Endothelial cell of umbilical vein (primary cell): Measurements from ENCODE around the gene RIC8B. TPM values are rescaled to one million over a fixed set of nuclear protein-coding genes. Genes with fewer than 3 reads are reported as not detected.

Source experiments
- BruUV-seq: library from RNA; stranded (reverse); fragments of 400-500 nt; replicated peaks from 2 replicates; lab custom pipeline; 2021; lab: Mats Ljungman, UMichigan
- CTCF ChIA-PET: fragments of 300-600, 350-600 bp; sonication (Branson Sonifier 250); formaldehyde crosslinking; loops from one replicate; lab custom pipeline; 2021; ENCODE audit warnings: antibody characterized with exemption, inconsistent platforms; lab: Charles Lee
- POLR2A ChIA-PET: fragments of 300-600, 350-600 bp; sonication (Branson Sonifier 250); formaldehyde crosslinking; loops from one replicate; lab custom pipeline; 2021; ENCODE audit warnings: antibody characterized with exemption, inconsistent platforms; lab: Charles Lee
- DNase-seq: peaks from one replicate; pipeline ENCODE4 v3.0.0-alpha.2; 2011; ENCODE audit warnings: low read depth, low spot score
- FAIRE-seq: peaks from 2 replicates; lab custom pipeline; 2011; peaks lifted over from hg19 to GRCh38; lab: Jason Lieb, UNC
- H2AFZ ChIP-seq: 2 replicates; pipeline ENCODE4 v1.6.0; 2012; ENCODE audit warnings: low read depth, low read length, control low read depth, inconsistent platforms
- H3K27ac ChIP-seq: 2 replicates; pipeline ENCODE4 v1.5.1; 2011; ENCODE audit warnings: low read depth, mild to moderate bottlenecking, control low read depth, low read length, moderate library complexity; ENCODE audit not compliant: insufficient read depth
- H3K27me3 ChIP-seq, 2 experiments: 2 replicates each; pipeline versions ENCODE4 v1.6.0 to v1.6.1; 2011; ENCODE audit warnings: low read length in 2 of 2, mixed read lengths in 1 of 2; ENCODE audit not compliant: control insufficient read depth in 2 of 2, insufficient read depth in 2 of 2
- H3K36me3 ChIP-seq, 2 experiments: 2 replicates in 1 of 2; 3 replicates in 1 of 2; pipeline ENCODE4 v1.5.1; 2011; ENCODE audit warnings: low read length in 2 of 2, mild to moderate bottlenecking in 1 of 2, moderate library complexity in 1 of 2; ENCODE audit not compliant: control insufficient read depth in 2 of 2, insufficient read depth in 2 of 2; ENCODE audit errors: extremely low read depth in 1 of 2
- H3K4me1 ChIP-seq: 3 replicates; pipeline ENCODE4 v1.5.1; 2011; ENCODE audit warnings: mild to moderate bottlenecking, low read length; ENCODE audit not compliant: control insufficient read depth, insufficient read depth; ENCODE audit errors: extremely low read depth
- H3K4me2 ChIP-seq: 2 replicates; pipeline ENCODE4 v1.6.1; 2011; ENCODE audit warnings: low read length, control low read depth, mixed read lengths; ENCODE audit not compliant: insufficient read depth
- H3K4me3 ChIP-seq, 3 experiments: fragments of 200-600 bp in 1 of 3; sonication (generic), shearing (Covaris generic) in 1 of 3; replicated peaks in 1 of 3; 2 replicates each; pipeline ENCODE4 v1.5.1; 2011 to 2016; ENCODE audit warnings: control low read depth in 3 of 3, low read length in 3 of 3, mild to moderate bottlenecking in 2 of 3, inconsistent platforms in 1 of 3, low read depth in 1 of 3, moderate library complexity in 1 of 3; ENCODE audit not compliant: insufficient read depth in 1 of 3
- H3K79me2 ChIP-seq: 2 replicates; pipeline ENCODE4 v1.6.0; 2012; ENCODE audit warnings: low read length, inconsistent platforms; ENCODE audit not compliant: control insufficient read depth, insufficient read depth
- H3K9ac ChIP-seq: replicated peaks from 2 replicates; pipeline ENCODE3; 2011; ENCODE audit warnings: low read length, control low read depth; ENCODE audit not compliant: insufficient read depth; ENCODE audit errors: extremely low read depth
- H3K9me1 ChIP-seq: replicated peaks from 3 replicates; pipeline ENCODE4 v1.6.0; 2011; ENCODE audit warnings: mild to moderate bottlenecking, low read length; ENCODE audit not compliant: control insufficient read depth, insufficient read depth; ENCODE audit errors: extremely low read depth
- H3K9me3 ChIP-seq: replicated peaks from 2 replicates; pipeline ENCODE4 v1.5.1; 2012; ENCODE audit warnings: low read length, inconsistent platforms; ENCODE audit not compliant: control insufficient read depth, insufficient read depth
- H4K20me1 ChIP-seq: replicated peaks from 2 replicates; pipeline ENCODE3; 2011; ENCODE audit warnings: mild to moderate bottlenecking, low read length; ENCODE audit not compliant: control insufficient read depth, insufficient read depth; ENCODE audit errors: extremely low read depth
- CTCF ChIP-seq, 2 donors: IDR thresholded peaks; 1 replicate in 1 of 2; 2 replicates in 1 of 2; pipeline ENCODE4 v1.5.1; 2011; ENCODE audit warnings: low read length in 2 of 2, mild to moderate bottlenecking in 2 of 2, moderate library complexity in 2 of 2, control low read depth in 1 of 2, inconsistent platforms in 1 of 2, low read depth in 1 of 2; ENCODE audit not compliant: insufficient read depth in 1 of 2; ENCODE audit errors: extremely low read depth in 1 of 2
- EZH2 ChIP-seq: IDR thresholded peaks from 2 replicates; pipeline ENCODE4 v1.6.1; 2012; ENCODE audit warnings: borderline replicate concordance, low read depth, mild to moderate bottlenecking, moderate library complexity, low read length, inconsistent platforms; ENCODE audit not compliant: severe bottlenecking
- FOS ChIP-seq: IDR thresholded peaks from 2 replicates; pipeline ENCODE4 v1.6.1; 2011; ENCODE audit warnings: mild to moderate bottlenecking, low read length, moderate library complexity, borderline replicate concordance; ENCODE audit not compliant: insufficient read depth
- GATA2 ChIP-seq: IDR thresholded peaks from 2 replicates; pipeline ENCODE4 v1.7.0; 2011; ENCODE audit warnings: low read depth, mild to moderate bottlenecking, moderate library complexity, mixed read lengths, low read length; ENCODE audit not compliant: insufficient read length, insufficient read depth
- JUN ChIP-seq: IDR thresholded peaks from 2 replicates; pipeline ENCODE4 v1.6.1; 2011; ENCODE audit warnings: borderline replicate concordance, low read depth; ENCODE audit not compliant: insufficient read length, insufficient read depth
- MYC ChIP-seq: IDR thresholded peaks from one replicate; pipeline ENCODE4 v1.6.1; 2011; ENCODE audit warnings: mild to moderate bottlenecking, low read depth, low read length
- POLR2A ChIP-seq: IDR thresholded peaks from 2 replicates; pipeline ENCODE4 v1.6.1; 2012; ENCODE audit warnings: low read depth, mild to moderate bottlenecking, control low read depth, low read length
- POLR2AphosphoS5 ChIP-seq: IDR thresholded peaks from 2 replicates; pipeline ENCODE4 v1.6.1; 2012; ENCODE audit warnings: low read depth, mild to moderate bottlenecking, control low read depth, low read length, moderate library complexity; ENCODE audit not compliant: insufficient read depth
- dilution Hi-C: fragments of 300-500 bp; cut with MboI; formaldehyde crosslinking; loops from one replicate; pipeline ENCODE4 v1.15.0; 2019; ENCODE audit warnings: low sequenced_read_pairs; ENCODE audit not compliant: extremely low pct_ligation_motif_present
- intact Hi-C: fragments of 100-400 bp; cut with micrococcal nuclease; formaldehyde crosslinking; loops from one replicate; pipeline ENCODE4 v1.10.0; 2022
- polyA plus RNA-seq, 4 experiments: library from polyadenylated mRNA; depleted of rRNA in 3 of 4; stranded (reverse) in 3 of 4; unstranded in 1 of 4; fragments of >200 nt; gene quantifications; 2 replicates each; pipeline versions ENCODE4 v1.2.1 to v1.2.3, GENCODE V29; 2011 to 2012; ENCODE audit warnings: missing spikeins in 1 of 4
- total RNA-seq: library from RNA; stranded (reverse); gene quantifications from 2 replicates; pipeline ENCODE4 v1.2.3, GENCODE V29; 2021
- TF ChIP-seq, protein P1 (sequence below): IDR thresholded peaks from 2 replicates; pipeline ENCODE4 v1.6.1; 2011; ENCODE audit not compliant: insufficient read depth, insufficient read length

The RIC8B gene
- total and polyA plus RNA-seq, 2 donors (not counting 3 experiments of a cell fraction or from before 2014, with no cell fraction given) = 4.1 to 13.7 TPM

GRCh38 chr12:106889950-106890626 is 115.6 kb downstream of the RIC8B start:
- ChIA-PET CTCF (no interaction called here), POLR2A (no interaction called here)
- Histone ChIP-seq H3K4me2 (no peak overlapping the region), H3K9ac (no peak overlapping the region), H3K27ac (no peak overlapping the region), H3K4me1 (no peaks in the 10 kb centered on the region), H3K4me3 (no peak overlapping the region), H3K79me2 (no peaks in the 10 kb centered on the region), H4K20me1 (no peaks in the 10 kb centered on the region), H2AFZ (no peak overlapping the region), H3K9me1 (no peaks in the 10 kb centered on the region), H3K27me3 (no peaks in the 10 kb centered on the region), H3K9me3 (no peaks in the 10 kb centered on the region), H3K36me3 (peaks cover 2% of the 10 kb centered on the region in 2 experiments)
- no peak for FAIRE-seq
- dilution Hi-C loops (no loop called here), intact Hi-C loops (no loop called here)
- BruUV-seq = no TSS peak
- no peak for TF ChIP-seq JUN
- TF ChIP-seq, protein P1, sequence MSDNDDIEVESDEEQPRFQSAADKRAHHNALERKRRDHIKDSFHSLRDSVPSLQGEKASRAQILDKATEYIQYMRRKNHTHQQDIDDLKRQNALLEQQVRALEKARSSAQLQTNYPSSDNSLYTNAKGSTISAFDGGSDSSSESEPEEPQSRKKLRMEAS = no peak
- TF ChIP-seq EZH2 = no peak
- no peak for TF ChIP-seq FOS
- no peak for TF ChIP-seq POLR2AphosphoS5
- TF ChIP-seq POLR2A = no peak
- no peak for TF ChIP-seq CTCF (IDR thresholded peaks at IDR 0.05; ENCODE audit: extremely low read depth in 1 of 2, insufficient read depth in 1 of 2, low read depth in 1 of 2, low read length in 2 of 2)
- no peak for TF ChIP-seq MYC
- TF ChIP-seq GATA2 = no peak
- no peak for DNase-seq
